Gastrocnemius medialis (tissue), 4 donors: ENCODE data around the gene GPAT3. TPM values are rescaled to one million over a fixed set of nuclear protein-coding genes. Genes with fewer than 3 reads are reported as not detected.
"Not testable (repeated sequence)": the region's sequence is repeated elsewhere in the genome, so short reads cannot be mapped to it uniquely, and the experiment has no call there.

Experiments used
- ATAC-seq, 2 donors: fragments of 150-250 bp; one replicate each; pipeline ENCODE4 v1.9.1; 2016
- DNase-seq, 2 donors: peaks; one replicate each; pipeline ENCODE4 v3.0.0-alpha.2; 2019
- H3K27ac ChIP-seq, 4 donors: fragments of 200-600 bp; sonication (generic); 1 replicate in 1 of 4; 2 replicates in 3 of 4; pipeline ENCODE4 v1.5.1; 2016 to 2018; ENCODE audit warnings: mild to moderate bottlenecking in 2 of 4, moderate library complexity in 1 of 4
- H3K27me3 ChIP-seq, 3 donors: fragments of 200-600 bp; sonication (generic) in 2 of 3; 1 replicate in 1 of 3; 2 replicates in 2 of 3; pipeline versions ENCODE4 v1.5.1 to v1.6.0; 2016 to 2019; ENCODE audit warnings: mild to moderate bottlenecking in 1 of 3, moderate library complexity in 1 of 3
- H3K36me3 ChIP-seq, 2 donors: fragments of 200-600 bp; sonication (generic) in 1 of 2; one replicate each; pipeline ENCODE4 v1.5.1; 2017 to 2018
- H3K4me1 ChIP-seq, 2 donors: fragments of 200-600 bp; sonication (generic) in 1 of 2; one replicate each; pipeline ENCODE4 v1.5.1; 2016 to 2017; ENCODE audit warnings: mild to moderate bottlenecking in 2 of 2
- H3K4me3 ChIP-seq, 4 donors: fragments of 200-600 bp; sonication (generic) in 3 of 4; 1 replicate in 1 of 4; 2 replicates in 3 of 4; pipeline ENCODE4 v1.5.1; 2016 to 2019; ENCODE audit warnings: mild to moderate bottlenecking in 2 of 4
- H3K9me3 ChIP-seq, 3 donors: fragments of 200-600 bp; sonication (generic) in 2 of 3; 1 replicate in 1 of 3; 2 replicates in 2 of 3; pipeline ENCODE4 v1.5.1; 2016 to 2019
- CTCF ChIP-seq, 5 experiments: fragments of 450-650 bp in 3 of 5; fragments of 200-600 bp in 2 of 5; sonication (generic) in 2 of 5; IDR thresholded peaks in 4 of 5; conservative IDR thresholded peaks in 1 of 5; 1 replicate in 4 of 5; 2 replicates in 1 of 5; pipeline ENCODE4 v1.5.1; 2016 to 2019; ENCODE audit warnings: antibody characterized with exemption in 5 of 5, mild to moderate bottlenecking in 3 of 5, moderate library complexity in 3 of 5
- POLR2A ChIP-seq, 2 donors: fragments of 450-650 bp; IDR thresholded peaks; one replicate each; pipeline ENCODE4 v1.6.1; 2017; ENCODE audit warnings: antibody characterized with exemption in 2 of 2, mild to moderate bottlenecking in 2 of 2, moderate library complexity in 2 of 2
- in situ Hi-C, 4 donors: fragments of 200-750 bp; cut with MboI; loops; one replicate each; pipeline versions ENCODE4 v1.15.0 to v1.8.0; 2017; ENCODE audit warnings: low sequenced_read_pairs in 4 of 4
- intact Hi-C: fragments of 100-400 bp; cut with DNase I; formaldehyde crosslinking; loops from one replicate; pipeline ENCODE4 v1.15.1; 2023; ENCODE audit warnings: low total_unique reads
- total RNA-seq, 4 donors: library from RNA; depleted of rRNA; stranded (reverse); fragments of >200 nt; gene quantifications; one replicate each; pipeline versions ENCODE4 v1.1.0 to v1.2.3, GENCODE V29; 2016

GPAT3 gene
- total RNA-seq, 4 donors from 2014 or later, result 9.5 to 183 (median 26.5) TPM

GRCh38 chr4:83509156-83509585 lies 26.7 kb upstream of the GPAT3 start:
- intact Hi-C loops (loop anchor here (1.0 to 2.0 kb wide), 3 partner anchors 26 to 131 kb away; no protein-coding TSS in a partner anchor), in situ Hi-C loops (loop anchor here in 2 of 4 donors (25.0 kb wide), 1 partner anchor 1003 kb away; no protein-coding TSS in a partner anchor)
- H3K27me3 ChIP-seq, H3K36me3 ChIP-seq, H3K9me3 ChIP-seq, H3K27ac ChIP-seq, H3K4me1 ChIP-seq, H3K4me3 ChIP-seq: not testable (repeated sequence)
- TF ChIP-seq CTCF (IDR thresholded peaks at IDR 0.05 in 4 of 5, conservative IDR thresholded peaks at IDR 0.05 in 1 of 5), result peak; percentile 83 to 91 (median 89)
- peak; percentile 35 to 56 for DNase-seq
- ATAC-seq, result peak in 1 of 2 donors; percentile 70

DNA sequence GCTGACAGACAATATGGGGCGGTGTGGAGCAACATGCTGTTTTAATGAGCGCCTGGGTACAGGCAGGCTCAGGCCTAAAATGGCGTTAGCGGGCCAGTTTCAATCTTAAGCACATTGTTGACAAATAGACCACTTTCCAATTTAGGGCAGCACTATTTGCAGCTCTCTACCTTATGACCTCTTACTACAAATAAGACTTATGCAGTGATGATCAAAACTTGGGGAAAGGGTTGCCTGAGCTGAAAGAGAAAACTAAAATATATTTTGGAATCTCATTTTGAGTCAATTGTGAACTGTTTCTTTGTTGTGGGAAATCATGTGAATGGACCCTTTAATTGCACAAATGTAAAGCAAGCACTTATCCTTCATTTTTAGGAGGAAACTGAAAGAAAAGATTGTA lies 25.5 kb upstream of the GPAT3 start:
- H3K27ac ChIP-seq, result no peak overlapping the region

DNA sequence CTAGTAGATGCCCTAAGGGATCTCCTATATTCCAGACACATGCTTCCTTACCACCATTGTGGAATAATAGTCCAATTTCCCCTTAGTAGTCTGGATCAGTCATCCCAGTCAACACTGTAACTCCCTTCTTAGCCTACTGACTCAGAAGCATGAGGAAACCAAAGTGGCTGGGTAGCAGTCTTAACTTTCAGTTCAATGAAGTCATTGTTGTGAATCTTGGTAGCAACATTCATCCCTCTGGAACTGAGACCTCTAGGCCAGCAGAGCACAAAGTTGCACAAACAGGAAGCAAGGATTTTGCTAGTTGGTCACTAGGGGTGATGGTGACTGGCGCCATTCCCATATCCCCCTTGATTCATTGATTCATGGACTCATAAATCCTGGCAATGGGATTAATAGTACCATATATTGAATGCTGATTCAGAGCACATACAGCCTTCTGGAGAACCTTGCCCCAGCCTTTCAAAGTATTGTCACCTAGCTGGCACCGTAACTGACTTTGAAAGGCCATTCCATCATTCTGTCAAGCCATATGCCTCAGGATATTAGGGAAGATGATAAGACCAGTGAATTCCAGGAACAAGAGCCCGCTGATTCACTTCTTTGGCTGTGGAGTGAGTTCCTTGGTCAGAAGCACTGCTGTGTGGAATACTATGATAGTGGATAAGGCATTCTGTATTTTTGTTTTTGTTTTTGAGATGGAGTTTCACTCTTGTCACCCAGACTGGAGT lies 19.7 kb upstream of the GPAT3 start:
- no peak overlapping the region for H3K4me3 ChIP-seq
- intact Hi-C loops, result no loop called here
- ATAC-seq, result peak in 1 of 2 donors; percentile 33
- TF ChIP-seq CTCF (IDR thresholded peaks at IDR 0.05 in 4 of 5, conservative IDR thresholded peaks at IDR 0.05 in 1 of 5) (no peak), POLR2A (IDR thresholded peaks at IDR 0.05) (no peak)
- no peak for DNase-seq
- H3K36me3 ChIP-seq, result no peaks in the 10 kb centered on the region
- no peaks in the 10 kb centered on the region for H3K9me3 ChIP-seq
- in situ Hi-C loops, result loop anchor here in 3 of 4 donors (10.0 to 25.0 kb wide), 2 partner anchors 989 to 996 kb away; no protein-coding TSS in a partner anchor
- no peaks in the 10 kb centered on the region for H3K4me1 ChIP-seq
- H3K27ac ChIP-seq, result peak overlapping the region in 1 of 4 donors; percentile 51
- H3K27me3 ChIP-seq, result no peaks in the 10 kb centered on the region

More for the DNA sequence above, 25.5 kb upstream of the GPAT3 start:
- ATAC-seq (no peak), DNase-seq (no peak)
- Histone ChIP-seq H3K4me3 (no peak overlapping the region), H3K36me3 (no peaks in the 10 kb centered on the region), H3K9me3 (no peaks in the 10 kb centered on the region), H3K27me3 (no peaks in the 10 kb centered on the region), H3K4me1 (no peaks in the 10 kb centered on the region)
- no peak for TF ChIP-seq CTCF (IDR thresholded peaks at IDR 0.05 in 4 of 5, conservative IDR thresholded peaks at IDR 0.05 in 1 of 5)
- TF ChIP-seq POLR2A (IDR thresholded peaks at IDR 0.05), result no peak
- intact Hi-C loops, result no loop called here
- in situ Hi-C loops, result loop anchor here (5.0 to 25.0 kb wide), 3 partner anchors 127 to 1002 kb away; no protein-coding TSS in a partner anchor

DNA sequence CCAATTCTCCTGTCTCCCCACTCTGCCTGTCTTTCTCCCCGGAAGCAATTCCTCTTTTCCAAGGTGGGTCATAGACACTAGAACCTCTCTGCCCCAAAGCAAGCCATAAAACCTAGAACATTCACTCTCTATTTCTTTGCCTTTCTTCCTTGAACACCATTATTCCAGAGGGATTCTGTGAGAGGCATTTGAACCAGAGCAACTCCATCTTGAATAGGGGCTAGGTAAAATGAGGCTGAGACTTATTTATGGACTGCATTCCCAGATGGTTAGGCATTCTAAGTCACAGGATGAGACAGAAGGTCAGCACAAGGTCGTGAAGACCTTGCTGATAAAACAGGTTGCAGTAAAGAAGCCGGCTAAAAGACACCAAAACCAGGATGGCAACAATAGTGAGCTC lies 13.7 kb upstream of the GPAT3 start:
- in situ Hi-C loops, result loop anchor here in 2 of 4 donors (25.0 kb wide), 1 partner anchor 990 kb away; no protein-coding TSS in a partner anchor

More for the DNA sequence above, 13.7 kb upstream of the GPAT3 start:
- DNase-seq, result no peak
- no peak for TF ChIP-seq POLR2A (IDR thresholded peaks at IDR 0.05)
- TF ChIP-seq CTCF (IDR thresholded peaks at IDR 0.05 in 4 of 5, conservative IDR thresholded peaks at IDR 0.05 in 1 of 5), result no peak
- no peaks in the 10 kb centered on the region for H3K4me1 ChIP-seq
- no peaks in the 10 kb centered on the region for H3K27me3 ChIP-seq
- no peak overlapping the region for H3K27ac ChIP-seq
- no peak overlapping the region for H3K4me3 ChIP-seq
- no peaks in the 10 kb centered on the region for H3K36me3 ChIP-seq
- no peaks in the 10 kb centered on the region for H3K9me3 ChIP-seq
- no peak for ATAC-seq
- intact Hi-C loops, result no loop called here
